Measurements from ENCODE around the gene HS1BP3. TPM values are rescaled to one million over a fixed set of nuclear protein-coding genes. Genes with fewer than 3 reads are reported as not detected.

The HS1BP3 gene
- total RNA-seq, 1 donor from 2014 or later: 14.4 TPM

DNA sequence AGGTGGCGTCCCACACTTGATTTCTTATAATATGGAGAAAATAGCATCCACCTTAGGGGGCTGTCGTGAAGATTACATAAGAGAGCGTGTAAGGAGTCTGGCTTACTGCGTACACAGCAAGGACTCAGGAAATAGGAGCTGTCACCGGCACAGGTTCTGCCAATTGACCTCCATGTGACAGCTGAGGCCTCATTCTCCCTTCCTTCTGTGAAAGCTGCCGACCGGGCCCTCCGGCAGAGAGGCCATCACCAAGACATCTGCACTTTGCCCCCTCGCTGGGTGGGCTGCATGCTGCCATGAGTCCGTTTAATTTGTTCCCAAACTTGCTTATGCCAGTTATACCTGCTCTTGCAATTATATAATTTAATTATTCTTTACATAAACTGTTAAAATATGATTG is 27.7 kb downstream of the HS1BP3 start:
- no peak for DNase-seq (ENCODE audit: low read depth)
- no peak overlapping the region for H3K4me3 ChIP-seq (ENCODE audit: low read depth, low read length)
- TF ChIP-seq, protein P1, sequence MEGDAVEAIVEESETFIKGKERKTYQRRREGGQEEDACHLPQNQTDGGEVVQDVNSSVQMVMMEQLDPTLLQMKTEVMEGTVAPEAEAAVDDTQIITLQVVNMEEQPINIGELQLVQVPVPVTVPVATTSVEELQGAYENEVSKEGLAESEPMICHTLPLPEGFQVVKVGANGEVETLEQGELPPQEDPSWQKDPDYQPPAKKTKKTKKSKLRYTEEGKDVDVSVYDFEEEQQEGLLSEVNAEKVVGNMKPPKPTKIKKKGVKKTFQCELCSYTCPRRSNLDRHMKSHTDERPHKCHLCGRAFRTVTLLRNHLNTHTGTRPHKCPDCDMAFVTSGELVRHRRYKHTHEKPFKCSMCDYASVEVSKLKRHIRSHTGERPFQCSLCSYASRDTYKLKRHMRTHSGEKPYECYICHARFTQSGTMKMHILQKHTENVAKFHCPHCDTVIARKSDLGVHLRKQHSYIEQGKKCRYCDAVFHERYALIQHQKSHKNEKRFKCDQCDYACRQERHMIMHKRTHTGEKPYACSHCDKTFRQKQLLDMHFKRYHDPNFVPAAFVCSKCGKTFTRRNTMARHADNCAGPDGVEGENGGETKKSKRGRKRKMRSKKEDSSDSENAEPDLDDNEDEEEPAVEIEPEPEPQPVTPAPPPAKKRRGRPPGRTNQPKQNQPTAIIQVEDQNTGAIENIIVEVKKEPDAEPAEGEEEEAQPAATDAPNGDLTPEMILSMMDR (conservative IDR thresholded peaks at IDR 0.05; ENCODE audit: low read depth, low read length): no peak

DNA sequence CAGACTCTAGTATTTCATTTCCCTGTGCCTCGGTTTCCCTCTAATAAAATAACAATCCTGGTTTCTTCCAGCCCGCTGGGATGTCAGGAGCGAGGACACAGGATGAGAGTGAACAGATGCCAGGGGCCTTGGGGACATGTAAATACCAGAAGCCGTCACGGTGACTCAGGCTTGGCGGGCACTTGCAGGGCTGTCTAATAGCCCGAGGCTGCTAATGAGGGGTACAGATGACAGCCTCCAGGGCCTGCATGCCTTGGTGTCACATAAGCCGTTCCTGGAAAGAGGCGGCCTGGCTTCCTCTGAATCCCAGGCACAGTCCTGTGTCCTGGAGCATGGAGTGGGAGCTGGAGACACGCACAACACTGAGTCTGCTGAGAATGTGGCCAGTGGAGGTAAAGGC is 28.2 kb downstream of the HS1BP3 start:
- no peak for DNase-seq (ENCODE audit: low read depth)
- TF ChIP-seq, protein P1 (conservative IDR thresholded peaks at IDR 0.05; ENCODE audit: low read depth, low read length): no peak
- H3K4me3 ChIP-seq (ENCODE audit: low read depth, low read length): no peak overlapping the region

DNA sequence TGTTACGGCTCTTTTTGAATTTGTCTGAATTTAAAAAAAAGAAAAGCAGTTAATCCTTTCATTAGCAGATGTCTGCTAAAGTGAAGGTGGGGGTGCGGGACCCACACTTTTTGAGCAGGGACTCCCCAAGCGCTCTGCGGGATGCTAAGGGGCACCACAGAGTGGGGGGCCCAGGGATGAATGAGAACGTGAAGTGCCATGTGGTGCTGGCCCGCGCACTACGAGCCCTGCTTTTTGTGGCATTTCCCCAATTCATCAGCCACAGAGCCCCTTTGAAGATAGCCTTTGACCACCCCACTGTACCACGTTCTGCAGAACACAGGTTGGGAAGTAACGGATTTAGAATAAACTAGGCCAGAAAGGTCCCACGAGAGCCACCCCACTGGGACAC is 28.6 kb downstream of the HS1BP3 start:
- no peak for DNase-seq (ENCODE audit: low read depth)
- TF ChIP-seq, protein P1 (conservative IDR thresholded peaks at IDR 0.05; ENCODE audit: low read depth, low read length): no peak
- H3K4me3 ChIP-seq (ENCODE audit: low read depth, low read length): no peak overlapping the region

DNA sequence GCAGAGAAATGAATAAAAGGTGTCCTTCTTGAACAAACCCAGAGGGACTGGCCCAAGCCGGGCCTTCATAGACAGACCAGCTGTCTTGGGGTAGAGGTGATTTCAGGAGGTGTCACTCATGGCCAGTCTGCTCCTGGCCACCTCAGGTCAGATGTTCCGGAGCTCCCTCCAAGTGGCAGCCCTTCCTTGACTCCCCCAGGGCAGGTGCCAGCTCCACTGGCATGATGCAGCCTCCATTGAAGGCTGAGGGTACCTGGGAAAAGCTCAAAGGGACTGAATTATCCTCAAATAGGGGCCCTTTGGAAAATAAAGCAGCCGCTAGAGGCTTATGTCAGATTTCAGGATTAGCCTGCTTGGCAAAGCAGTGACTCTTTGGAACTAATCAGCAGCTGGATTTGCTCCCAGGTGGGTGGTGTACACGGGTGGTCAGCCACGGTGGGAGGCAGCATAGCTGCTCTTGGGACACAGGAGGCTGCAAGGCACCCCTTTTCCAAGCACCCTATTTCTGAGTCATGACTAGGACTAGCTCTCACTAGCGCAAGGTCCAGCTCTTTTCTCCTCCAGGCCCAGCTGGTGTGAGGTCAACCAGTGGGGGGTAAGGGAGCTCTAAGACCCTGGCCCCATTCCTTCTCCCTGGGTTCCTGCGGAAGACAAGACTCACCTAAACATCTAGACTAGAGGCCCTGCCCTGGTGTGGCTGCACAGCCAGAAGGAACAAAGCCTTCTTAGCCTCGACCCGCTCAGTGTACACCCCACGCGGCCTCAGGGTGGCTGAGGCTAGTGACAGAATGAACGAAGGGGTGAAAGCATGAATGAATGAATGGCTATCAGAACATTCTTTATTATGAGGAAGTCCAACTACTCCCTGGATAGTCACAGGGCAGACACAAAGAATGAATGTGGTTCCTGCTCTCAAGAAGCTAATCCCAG is 29.3 kb downstream of the HS1BP3 start:
- no peak overlapping the region for H3K4me3 ChIP-seq (ENCODE audit: low read depth, low read length)
- TF ChIP-seq, protein P1 (conservative IDR thresholded peaks at IDR 0.05; ENCODE audit: low read depth, low read length): no peak
- no peak for DNase-seq (ENCODE audit: low read depth)

DNA sequence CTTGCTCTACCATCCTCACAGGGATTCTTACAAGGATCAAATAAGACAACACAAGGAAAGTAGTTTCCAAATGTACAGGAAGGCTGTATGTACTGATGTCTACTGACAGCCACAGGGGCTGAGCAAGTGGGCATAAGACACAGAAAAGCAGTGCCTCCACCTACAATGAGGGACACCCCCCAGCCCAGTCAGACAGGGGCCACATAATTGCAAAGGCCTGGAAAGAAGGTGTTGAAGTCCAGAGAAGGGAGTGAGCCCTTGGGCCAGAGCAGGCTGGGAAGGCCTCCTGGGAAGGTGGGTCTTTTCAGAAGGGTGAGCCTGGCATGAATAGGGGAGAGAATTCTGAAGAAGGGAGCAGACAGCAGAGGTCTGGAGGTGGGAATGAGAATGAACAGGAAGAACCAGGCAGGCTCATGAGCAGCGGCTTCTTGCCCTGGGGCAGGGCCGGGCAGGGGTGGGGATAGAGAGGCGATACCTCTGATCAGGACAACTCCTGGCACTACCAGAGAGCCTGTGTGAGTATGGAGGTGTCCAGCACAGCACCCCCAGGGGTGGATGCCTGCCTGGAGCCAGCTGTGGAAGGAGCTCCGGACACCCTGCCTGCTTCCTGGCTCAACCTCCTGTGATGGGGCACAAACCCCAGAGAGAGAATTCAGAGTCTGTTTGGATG is 30.1 kb downstream of the HS1BP3 start:
- H3K4me3 ChIP-seq (ENCODE audit: low read depth, low read length): no peak overlapping the region
- no peak for DNase-seq (ENCODE audit: low read depth)
- TF ChIP-seq, protein P1 (conservative IDR thresholded peaks at IDR 0.05; ENCODE audit: low read depth, low read length): no peak

DNA sequence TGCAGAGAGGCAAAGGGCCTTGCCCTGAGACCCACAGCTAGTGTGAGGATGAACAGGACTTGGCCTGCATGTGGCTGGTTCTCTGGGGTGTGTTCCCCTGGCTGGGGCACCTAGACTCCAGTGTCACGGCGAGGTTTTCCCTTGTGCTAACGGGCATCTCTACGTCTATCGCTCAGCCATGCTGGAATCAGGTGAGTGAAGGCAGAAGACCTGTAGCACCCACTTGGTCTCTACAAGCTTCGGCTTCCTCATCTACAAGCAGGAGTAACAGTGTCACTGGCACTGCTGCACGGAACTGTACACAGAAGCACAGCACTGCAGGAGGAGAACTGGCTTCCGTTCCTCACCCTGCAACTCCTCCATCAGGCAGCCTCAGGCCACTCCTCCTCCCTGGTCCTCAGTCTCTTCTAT is 30.6 kb downstream of the HS1BP3 start:
- no peak for DNase-seq (ENCODE audit: low read depth)
- TF ChIP-seq, protein P1 (conservative IDR thresholded peaks at IDR 0.05; ENCODE audit: low read depth, low read length): no peak

More for the DNA sequence above, 30.6 kb downstream of the HS1BP3 start:
- no peak overlapping the region for H3K4me3 ChIP-seq (ENCODE audit: low read depth, low read length)
